ENCODE measurements around the gene TOR1AIP1.

Gene TOR1AIP1

GRCh38 chr1:179867493-179868330, 14.4 kb upstream of the TOR1AIP1 start (continued):
- no peak for TF ChIP-seq ZBTB8A (tag by site-specific recombination; IDR thresholded peaks at IDR 0.05)
- TF ChIP-seq SALL2 (tag by site-specific recombination; IDR thresholded peaks at IDR 0.05; ENCODE audit: borderline replicate concordance), result no peak
- no peak for TF ChIP-seq ZNF121 (tag by site-specific recombination; IDR thresholded peaks at IDR 0.05)
- TF ChIP-seq, protein P1, sequence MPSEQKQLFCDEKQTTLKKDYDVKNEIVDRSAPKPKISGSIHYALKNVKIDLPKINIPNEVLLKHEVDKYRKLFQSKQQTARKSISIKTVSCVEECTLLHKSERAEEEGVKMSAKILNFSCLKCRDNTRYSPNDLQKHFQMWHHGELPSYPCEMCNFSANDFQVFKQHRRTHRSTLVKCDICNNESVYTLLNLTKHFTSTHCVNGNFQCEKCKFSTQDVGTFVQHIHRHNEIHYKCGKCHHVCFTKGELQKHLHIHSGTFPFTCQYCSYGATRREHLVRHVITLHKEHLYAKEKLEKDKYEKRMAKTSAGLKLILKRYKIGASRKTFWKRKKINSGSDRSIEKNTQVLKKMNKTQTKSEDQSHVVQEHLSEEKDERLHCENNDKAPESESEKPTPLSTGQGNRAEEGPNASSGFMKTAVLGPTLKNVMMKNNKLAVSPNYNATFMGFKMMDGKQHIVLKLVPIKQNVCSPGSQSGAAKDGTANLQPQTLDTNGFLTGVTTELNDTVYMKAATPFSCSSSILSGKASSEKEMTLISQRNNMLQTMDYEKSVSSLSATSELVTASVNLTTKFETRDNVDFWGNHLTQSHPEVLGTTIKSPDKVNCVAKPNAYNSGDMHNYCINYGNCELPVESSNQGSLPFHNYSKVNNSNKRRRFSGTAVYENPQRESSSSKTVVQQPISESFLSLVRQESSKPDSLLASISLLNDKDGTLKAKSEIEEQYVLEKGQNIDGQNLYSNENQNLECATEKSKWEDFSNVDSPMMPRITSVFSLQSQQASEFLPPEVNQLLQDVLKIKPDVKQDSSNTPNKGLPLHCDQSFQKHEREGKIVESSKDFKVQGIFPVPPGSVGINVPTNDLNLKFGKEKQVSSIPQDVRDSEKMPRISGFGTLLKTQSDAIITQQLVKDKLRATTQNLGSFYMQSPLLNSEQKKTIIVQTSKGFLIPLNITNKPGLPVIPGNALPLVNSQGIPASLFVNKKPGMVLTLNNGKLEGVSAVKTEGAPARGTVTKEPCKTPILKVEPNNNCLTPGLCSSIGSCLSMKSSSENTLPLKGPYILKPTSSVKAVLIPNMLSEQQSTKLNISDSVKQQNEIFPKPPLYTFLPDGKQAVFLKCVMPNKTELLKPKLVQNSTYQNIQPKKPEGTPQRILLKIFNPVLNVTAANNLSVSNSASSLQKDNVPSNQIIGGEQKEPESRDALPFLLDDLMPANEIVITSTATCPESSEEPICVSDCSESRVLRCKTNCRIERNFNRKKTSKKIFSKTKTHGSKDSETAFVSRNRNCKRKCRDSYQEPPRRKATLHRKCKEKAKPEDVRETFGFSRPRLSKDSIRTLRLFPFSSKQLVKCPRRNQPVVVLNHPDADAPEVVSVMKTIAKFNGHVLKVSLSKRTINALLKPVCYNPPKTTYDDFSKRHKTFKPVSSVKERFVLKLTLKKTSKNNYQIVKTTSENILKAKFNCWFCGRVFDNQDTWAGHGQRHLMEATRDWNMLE (tag by site-specific recombination; conservative IDR thresholded peaks at IDR 0.05; ENCODE audit: low read depth), result no peak
- no peak for TF ChIP-seq ZNF560 (tag by site-specific recombination; IDR thresholded peaks at IDR 0.05; ENCODE audit: borderline replicate concordance)
- TF ChIP-seq ZBTB21 (tag by site-specific recombination; IDR thresholded peaks at IDR 0.05), result no peak
- 0 out of 2 replicates have a peak, but pooled peaks have one; percentile 7 for TF ChIP-seq ZFHX2 (tag by site-specific recombination; conservative IDR thresholded peaks at IDR 0.05)

GRCh38 chr1:179870870-179871269, 11.2 kb upstream of the TOR1AIP1 start:
- Histone ChIP-seq H3K36me3 (ENCODE audit: control insufficient read depth in 2 of 2, insufficient read depth in 1 of 2, low read length in 2 of 2) (peaks cover 2 to 83% of the 10 kb centered on the region in 2 experiments), H3K4me3 (ENCODE audit: low read depth, low read length) (no peak overlapping the region), H3K9me3 (ENCODE audit: control insufficient read depth, insufficient read depth, low read depth, low read length) (no peaks in the 10 kb centered on the region), H3K4me1 (ENCODE audit: control insufficient read depth, insufficient read depth, low read length) (no peaks in the 10 kb centered on the region), H3K27ac (ENCODE audit: extremely low read depth, low read depth, low read length) (no peak overlapping the region)
- CTCF ChIA-PET, result interaction anchor here (0.8 to 1.1 kb wide), 2 partner anchors 56 to 308 kb away, joined by 3 read pairs; no protein-coding TSS in a partner anchor
- POLR2A ChIA-PET, result no interaction called here
- TF ChIP-seq, protein P2, sequence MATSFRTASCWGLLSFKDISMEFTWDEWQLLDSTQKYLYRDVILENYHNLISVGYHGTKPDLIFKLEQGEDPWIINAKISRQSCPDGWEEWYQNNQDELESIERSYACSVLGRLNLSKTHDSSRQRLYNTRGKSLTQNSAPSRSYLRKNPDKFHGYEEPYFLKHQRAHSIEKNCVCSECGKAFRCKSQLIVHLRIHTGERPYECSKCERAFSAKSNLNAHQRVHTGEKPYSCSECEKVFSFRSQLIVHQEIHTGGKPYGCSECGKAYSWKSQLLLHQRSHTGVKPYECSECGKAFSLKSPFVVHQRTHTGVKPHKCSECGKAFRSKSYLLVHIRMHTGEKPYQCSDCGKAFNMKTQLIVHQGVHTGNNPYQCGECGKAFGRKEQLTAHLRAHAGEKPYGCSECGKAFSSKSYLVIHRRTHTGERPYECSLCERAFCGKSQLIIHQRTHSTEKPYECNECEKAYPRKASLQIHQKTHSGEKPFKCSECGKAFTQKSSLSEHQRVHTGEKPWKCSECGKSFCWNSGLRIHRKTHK (tag by site-specific recombination; IDR thresholded peaks at IDR 0.05), result no peak
- TF ChIP-seq MZF1 (tag by site-specific recombination; IDR thresholded peaks at IDR 0.05; ENCODE audit: borderline replicate concordance) (peak; percentile 95), ZBTB8A (tag by site-specific recombination; IDR thresholded peaks at IDR 0.05) (peak; percentile 14; the same call in 1 of the 2 replicates), ZNF423 (tag by site-specific recombination; IDR thresholded peaks at IDR 0.05) (0 out of 2 replicates have a peak, but pooled peaks have one; percentile 26), ZIC2 (tag by site-specific recombination; IDR thresholded peaks at IDR 0.05) (peak; percentile 71), ZNF16 (tag by site-specific recombination; IDR thresholded peaks at IDR 0.05; ENCODE audit: low read depth) (no peak), GLIS1 (tag by site-specific recombination; IDR thresholded peaks at IDR 0.05) (peak; percentile 64), ZNF555 (tag by site-specific recombination; conservative IDR thresholded peaks at IDR 0.05) (no peak), ZNF623 (tag by site-specific recombination; IDR thresholded peaks at IDR 0.05) (no peak), ZBTB1 (tag by site-specific recombination; IDR thresholded peaks at IDR 0.05) (no peak), SP2 (tag by site-specific recombination; IDR thresholded peaks at IDR 0.05) (no peak), ZNF707 (tag by site-specific recombination; IDR thresholded peaks at IDR 0.05) (no peak), ZNF140 (tag by site-specific recombination; IDR thresholded peaks at IDR 0.05) (no peak), ZBTB20 (tag by site-specific recombination; IDR thresholded peaks at IDR 0.05) (no peak), ZNF677 (tag by site-specific recombination; IDR thresholded peaks at IDR 0.05) (no peak)
- TF ChIP-seq, protein P3, sequence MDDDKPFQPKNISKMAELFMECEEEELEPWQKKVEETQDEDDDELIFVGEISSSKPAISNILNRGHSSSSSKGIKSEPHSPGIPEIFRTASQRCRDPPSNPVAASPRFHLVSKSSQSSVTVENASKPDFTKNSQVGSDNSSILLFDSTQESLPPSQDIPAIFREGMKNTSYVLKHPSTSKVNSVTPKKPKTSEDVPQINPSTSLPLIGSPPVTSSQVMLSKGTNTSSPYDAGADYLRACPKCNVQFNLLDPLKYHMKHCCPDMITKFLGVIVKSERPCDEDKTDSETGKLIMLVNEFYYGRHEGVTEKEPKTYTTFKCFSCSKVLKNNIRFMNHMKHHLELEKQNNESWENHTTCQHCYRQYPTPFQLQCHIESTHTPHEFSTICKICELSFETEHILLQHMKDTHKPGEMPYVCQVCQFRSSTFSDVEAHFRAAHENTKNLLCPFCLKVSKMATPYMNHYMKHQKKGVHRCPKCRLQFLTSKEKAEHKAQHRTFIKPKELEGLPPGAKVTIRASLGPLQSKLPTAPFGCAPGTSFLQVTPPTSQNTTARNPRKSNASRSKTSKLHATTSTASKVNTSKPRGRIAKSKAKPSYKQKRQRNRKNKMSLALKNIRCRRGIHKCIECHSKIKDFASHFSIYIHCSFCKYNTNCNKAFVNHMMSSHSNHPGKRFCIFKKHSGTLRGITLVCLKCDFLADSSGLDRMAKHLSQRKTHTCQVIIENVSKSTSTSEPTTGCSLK (tag by site-specific recombination; IDR thresholded peaks at IDR 0.05), result no peak

Measured in HEK293 (cell line).